Pancreas (tissue), 10 donors: ENCODE results near the gene ARVCF. TPM values are rescaled to one million over a fixed set of nuclear protein-coding genes. Genes with fewer than 3 reads are reported as not detected.
A peak's percentile ranks its signal among the peaks of the same experiment; 100 is the strongest.

ENCODE experiments used
- ATAC-seq, 4 donors: fragments of 200-7000 bp; cut with Tn5 transposase; one replicate each; pipeline versions ENCODE4 v1.8.0 to v1.9.1; 2020; ENCODE audit warnings: mild to moderate bottlenecking in 4 of 4, moderate library complexity in 4 of 4
- DNase-seq, 6 donors: peaks; one replicate each; pipeline ENCODE4 v3.0.0-alpha.2; 2020
- FAIRE-seq: peaks from 2 replicates; lab custom pipeline; 2012; peaks lifted over from hg19 to GRCh38; lab: Jason Lieb, UNC
- H3K27ac ChIP-seq, 4 donors: fragments of 200-600 bp; sonication (generic); 1 replicate in 3 of 4; 2 replicates in 1 of 4; pipeline versions ENCODE4 v1.5.0 to v1.8.0; 2020
- H3K27me3 ChIP-seq, 4 donors: fragments of 200-600 bp; one replicate each; pipeline ENCODE4 v1.8.0; 2021
- H3K36me3 ChIP-seq, 3 donors: fragments of 200-600 bp; sonication (generic) in 1 of 3; one replicate each; pipeline versions ENCODE4 v1.5.0 to v1.8.0; 2020 to 2021
- H3K4me1 ChIP-seq, 3 donors: fragments of 200-600 bp; one replicate each; pipeline ENCODE4 v1.8.0; 2021
- H3K4me3 ChIP-seq, 4 donors: fragments of 200-600 bp; sonication (generic) in 2 of 4; one replicate each; pipeline versions ENCODE4 v1.5.0 to v1.8.0; 2020 to 2021
- H3K9me3 ChIP-seq, 4 donors: fragments of 200-600 bp; one replicate each; pipeline ENCODE4 v1.8.0; 2021
- CTCF ChIP-seq, 4 donors: fragments of 200-600 bp; sonication (generic) in 3 of 4; IDR thresholded peaks; one replicate each; pipeline versions ENCODE4 v1.5.0 to v1.8.0; 2021; ENCODE audit warnings: antibody characterized with exemption in 4 of 4
- WGBS, 2 donors: extraction: QIAGEN DNeasy Blood & Tissue Kit; methylation state at CpG; one replicate each; pipeline ENCODE4 v1.1.7; 2013; 5-methylcytosine and 5-hydroxymethylcytosine counted together
- intact Hi-C, 3 donors: fragments of 100-400 bp; cut with DNase I; formaldehyde crosslinking; loops; one replicate each; pipeline versions ENCODE4 v1.11.1 to v1.14.2; 2022
- polyA plus RNA-seq, 2 donors: library from polyadenylated mRNA; stranded (reverse); fragments of 200-250 nt; gene quantifications; one replicate each; pipeline ENCODE4 v1.2.3, GENCODE V29; 2013
- total RNA-seq, 6 donors: library from RNA; stranded (reverse); fragmentation: NEBNext Ultra II Directional in 4 of 6; extraction: Animal tissue kit (Norgen Biotek cat#: 25700) in 4 of 6; gene quantifications; one replicate each; pipeline versions ENCODE4 v1.2.1 to v1.2.4, GENCODE V29; 2021 to 2023
- donor health status: healthy with polysubstance abuse.
- donor health status: DM: no; HTN: no; CAD: no; lungs with moderate emphysema.
- donor health status: DM: no; HTN: no; CAD: no.
- donor health status: control.
- donor health status: control.
- donor health status: Bipolar disorder and iron deficiency.
- donor health status: DM: yes; HTN: yes; CAD: no.
- donor health status: DM: no; HTN: no; CAD: no.
- donor health status: DM: no; HTN: no; CAD: no.
- donor health status: DM: yes; HTN: yes; CAD: no.

Gene ARVCF
- total and polyA plus RNA-seq, 8 donors = 5.0 to 57.8 (median 13.0) TPM

DNA sequence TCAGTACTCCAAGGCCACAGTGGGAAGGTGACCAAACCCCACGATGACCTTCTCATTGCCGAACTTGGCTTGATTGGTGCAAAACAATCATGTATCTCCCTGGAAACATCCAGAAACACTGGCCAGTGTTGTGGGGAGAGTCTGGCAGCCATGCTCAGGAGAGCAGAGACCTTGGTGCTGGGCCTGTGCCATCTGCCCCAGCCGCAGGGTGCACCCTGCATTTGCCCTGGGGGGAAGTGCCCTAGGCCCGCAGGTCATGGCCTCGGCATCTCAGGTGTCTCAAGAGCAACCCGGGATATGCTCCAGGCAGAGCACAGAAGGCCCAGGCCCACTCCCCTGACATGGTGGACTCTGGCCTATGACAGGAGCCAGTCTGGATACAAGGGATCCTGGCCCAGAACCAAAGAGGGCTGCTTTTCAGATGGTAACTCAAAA, 23.7 kb downstream of the ARVCF start:
- intact Hi-C loops = no loop called here
- Histone ChIP-seq H3K4me3 (no peak overlapping the region), H3K27ac (no peak overlapping the region), H3K36me3 (no peaks in the 10 kb centered on the region), H3K4me1 (no peaks in the 10 kb centered on the region), H3K27me3 (no peaks in the 10 kb centered on the region), H3K9me3 (no peaks in the 10 kb centered on the region)
- peak in 2 of 6 donors; percentile 18 to 43 for DNase-seq
- FAIRE-seq = no peak
- no peak for ATAC-seq
- WGBS, 2 donors = 76 to 83% methylated on average over 6 of the region's 6 CpGs
- TF ChIP-seq CTCF (IDR thresholded peaks at IDR 0.05) = no peak

DNA sequence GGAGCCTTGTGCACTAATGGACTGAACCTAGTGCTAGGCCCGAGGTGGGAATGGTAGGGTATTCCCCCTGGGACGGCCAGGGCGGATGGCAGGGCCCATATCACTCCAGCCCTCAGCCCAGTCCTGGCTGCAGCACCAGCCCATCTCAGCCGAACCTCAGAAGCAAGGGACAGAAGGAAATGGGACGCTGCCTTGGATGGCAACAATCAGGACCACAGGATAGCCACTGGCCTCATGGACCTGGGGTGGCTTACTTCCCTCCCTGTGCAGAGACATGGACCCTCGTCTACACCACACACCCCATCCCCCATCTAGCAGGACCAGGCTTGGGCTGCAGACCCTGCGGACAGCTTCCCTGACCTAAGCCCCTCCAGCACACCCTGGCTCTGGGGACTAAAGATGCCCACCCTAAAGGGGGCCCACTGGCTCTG, 24.1 kb downstream of the ARVCF start:
- no peak for FAIRE-seq

GRCh38 chr22:19991645-19992451, 24.8 kb downstream of the ARVCF start:
- TF ChIP-seq CTCF (IDR thresholded peaks at IDR 0.05) = no peak
- Histone ChIP-seq H3K36me3 (no peaks in the 10 kb centered on the region), H3K27ac (no peak overlapping the region), H3K9me3 (no peaks in the 10 kb centered on the region), H3K27me3 (no peaks in the 10 kb centered on the region), H3K4me3 (no peak overlapping the region), H3K4me1 (no peaks in the 10 kb centered on the region)
- DNase-seq = peak in 2 of 6 donors; percentile 16 to 55
- no peak for FAIRE-seq
- intact Hi-C loops = no loop called here
- WGBS, 2 donors = 90 to 91% methylated on average over 23 of the region's 23 CpGs
- ATAC-seq = no peak

More for the DNA sequence above, 24.1 kb downstream of the ARVCF start:
- intact Hi-C loops = no loop called here
- no peak overlapping the region for H3K27ac ChIP-seq
- H3K4me1 ChIP-seq = no peaks in the 10 kb centered on the region
- H3K9me3 ChIP-seq = no peaks in the 10 kb centered on the region
- no peaks in the 10 kb centered on the region for H3K27me3 ChIP-seq
- WGBS, 2 donors = 85 to 95% methylated on average over 7 of the region's 7 CpGs
- no peak overlapping the region for H3K4me3 ChIP-seq
- TF ChIP-seq CTCF (IDR thresholded peaks at IDR 0.05) = no peak
- DNase-seq = peak in 2 of 6 donors; percentile 4 to 37
- no peaks in the 10 kb centered on the region for H3K36me3 ChIP-seq
- no peak for ATAC-seq

GRCh38 chr22:19991395-19991644, 25.3 kb downstream of the ARVCF start:
- H3K27me3 ChIP-seq = no peaks in the 10 kb centered on the region
- no peaks in the 10 kb centered on the region for H3K9me3 ChIP-seq
- no peak for ATAC-seq
- FAIRE-seq = no peak
- peaks cover 0 to 3% (median 1%) of the 10 kb centered on the region in 3 donors for H3K4me1 ChIP-seq
- DNase-seq = no peak
- no peak overlapping the region for H3K27ac ChIP-seq
- intact Hi-C loops = no loop called here
- H3K36me3 ChIP-seq = no peaks in the 10 kb centered on the region
- TF ChIP-seq CTCF (IDR thresholded peaks at IDR 0.05) = no peak
- H3K4me3 ChIP-seq = no peak overlapping the region
